Left ventricle myocardium inferior (tissue), 1 donor: ENCODE measurements around the gene SETD3. TPM values are rescaled to one million over a fixed set of nuclear protein-coding genes. Genes with fewer than 3 reads are reported as not detected.

Source experiments
- DNase-seq: peaks from one replicate; pipeline ENCODE4 v3.0.0-alpha.2; 2020
- H3K27ac ChIP-seq: fragments of 200-600 bp; replicated peaks from 2 replicates; pipeline ENCODE4 v1.8.0; 2021
- H3K27me3 ChIP-seq: fragments of 200-600 bp; 2 replicates; pipeline ENCODE4 v1.8.0; 2021; ENCODE audit warnings: low read depth
- H3K36me3 ChIP-seq: fragments of 200-600 bp; 2 replicates; pipeline ENCODE4 v1.8.0; 2021
- H3K4me1 ChIP-seq: fragments of 200-600 bp; 2 replicates; pipeline ENCODE4 v1.8.0; 2021
- H3K4me3 ChIP-seq: fragments of 200-600 bp; 2 replicates; pipeline ENCODE4 v1.8.0; 2021; ENCODE audit warnings: mild to moderate bottlenecking, moderate library complexity
- H3K9me3 ChIP-seq: fragments of 200-600 bp; replicated peaks from 2 replicates; pipeline ENCODE4 v1.8.0; 2021
- intact Hi-C: fragments of 100-400 bp; cut with micrococcal nuclease; formaldehyde crosslinking; loops from one replicate; pipeline ENCODE4 v1.11.0; 2022
- total RNA-seq: library from RNA; stranded (reverse); fragmentation: NEBNext Ultra II Directional; extraction: Animal tissue kit (Norgen Biotek cat#: 25700); gene quantifications from one replicate; pipeline ENCODE4 v1.2.1, GENCODE V29; 2021
- TF ChIP-seq, protein P1 (sequence below): fragments of 200-600 bp; IDR thresholded peaks from 2 replicates; pipeline ENCODE4 v1.8.0; 2021; ENCODE audit warnings: antibody characterized with exemption, mild to moderate bottlenecking, borderline replicate concordance
- donor health status: DM: no; HTN: yes; CAD: no; lungs with severe emphysema.

Gene SETD3
- total RNA-seq, 1 donor from 2014 or later, result 101 TPM

- Histone ChIP-seq H3K4me3 (no peak overlapping the region), H3K27me3 (no peaks in the 10 kb centered on the region), H3K9me3 (peaks cover 7% of the 10 kb centered on the region), H3K27ac (no peak overlapping the region), H3K4me1 (peaks cover 45% of the 10 kb centered on the region), H3K36me3 (peaks cover 37% of the 10 kb centered on the region)
- intact Hi-C loops, result no loop called here
- DNase-seq, result no peak
- TF ChIP-seq, protein P1, sequence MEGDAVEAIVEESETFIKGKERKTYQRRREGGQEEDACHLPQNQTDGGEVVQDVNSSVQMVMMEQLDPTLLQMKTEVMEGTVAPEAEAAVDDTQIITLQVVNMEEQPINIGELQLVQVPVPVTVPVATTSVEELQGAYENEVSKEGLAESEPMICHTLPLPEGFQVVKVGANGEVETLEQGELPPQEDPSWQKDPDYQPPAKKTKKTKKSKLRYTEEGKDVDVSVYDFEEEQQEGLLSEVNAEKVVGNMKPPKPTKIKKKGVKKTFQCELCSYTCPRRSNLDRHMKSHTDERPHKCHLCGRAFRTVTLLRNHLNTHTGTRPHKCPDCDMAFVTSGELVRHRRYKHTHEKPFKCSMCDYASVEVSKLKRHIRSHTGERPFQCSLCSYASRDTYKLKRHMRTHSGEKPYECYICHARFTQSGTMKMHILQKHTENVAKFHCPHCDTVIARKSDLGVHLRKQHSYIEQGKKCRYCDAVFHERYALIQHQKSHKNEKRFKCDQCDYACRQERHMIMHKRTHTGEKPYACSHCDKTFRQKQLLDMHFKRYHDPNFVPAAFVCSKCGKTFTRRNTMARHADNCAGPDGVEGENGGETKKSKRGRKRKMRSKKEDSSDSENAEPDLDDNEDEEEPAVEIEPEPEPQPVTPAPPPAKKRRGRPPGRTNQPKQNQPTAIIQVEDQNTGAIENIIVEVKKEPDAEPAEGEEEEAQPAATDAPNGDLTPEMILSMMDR, result no peak
These were observed 54.4 kb downstream of the SETD3 start for GRCh38 chr14:99426265-99426664.

DNA sequence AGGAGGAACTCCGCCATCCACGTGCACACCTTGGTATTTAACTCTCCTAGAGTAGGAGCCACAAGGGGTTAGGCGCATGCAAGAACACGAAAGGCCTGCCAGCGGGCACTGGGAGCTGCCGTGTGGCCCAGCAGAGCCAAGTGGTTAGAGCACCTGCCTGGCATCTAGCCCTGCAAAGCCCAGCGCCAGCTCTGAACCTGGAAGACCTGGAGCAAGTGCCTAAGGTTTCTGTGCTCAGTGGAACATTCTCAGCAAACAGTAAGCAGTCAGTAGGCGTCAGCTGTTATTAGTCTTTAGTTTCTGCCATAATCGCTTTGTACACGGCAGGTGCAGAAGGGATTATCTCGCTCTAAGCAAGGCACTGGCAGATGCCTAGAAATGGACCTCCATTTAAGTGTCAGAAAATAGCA is 55.4 kb downstream of the SETD3 start:
- Histone ChIP-seq H3K4me1 (peaks cover 35% of the 10 kb centered on the region), H3K36me3 (peaks cover 37% of the 10 kb centered on the region), H3K27me3 (no peaks in the 10 kb centered on the region), H3K9me3 (peaks cover 7% of the 10 kb centered on the region), H3K27ac (no peak overlapping the region), H3K4me3 (no peak overlapping the region)
- DNase-seq, result no peak
- intact Hi-C loops, result no loop called here
- TF ChIP-seq, protein P1, result no peak

- no peak for DNase-seq
- Histone ChIP-seq H3K4me3 (no peak overlapping the region), H3K27ac (no peak overlapping the region), H3K36me3 (peaks cover 33% of the 10 kb centered on the region), H3K27me3 (no peaks in the 10 kb centered on the region), H3K4me1 (peaks cover 29% of the 10 kb centered on the region), H3K9me3 (peaks cover 7% of the 10 kb centered on the region)
- TF ChIP-seq, protein P1, result no peak
- intact Hi-C loops, result no loop called here
These were observed 56.3 kb downstream of the SETD3 start for GRCh38 chr14:99424306-99424877.

DNA sequence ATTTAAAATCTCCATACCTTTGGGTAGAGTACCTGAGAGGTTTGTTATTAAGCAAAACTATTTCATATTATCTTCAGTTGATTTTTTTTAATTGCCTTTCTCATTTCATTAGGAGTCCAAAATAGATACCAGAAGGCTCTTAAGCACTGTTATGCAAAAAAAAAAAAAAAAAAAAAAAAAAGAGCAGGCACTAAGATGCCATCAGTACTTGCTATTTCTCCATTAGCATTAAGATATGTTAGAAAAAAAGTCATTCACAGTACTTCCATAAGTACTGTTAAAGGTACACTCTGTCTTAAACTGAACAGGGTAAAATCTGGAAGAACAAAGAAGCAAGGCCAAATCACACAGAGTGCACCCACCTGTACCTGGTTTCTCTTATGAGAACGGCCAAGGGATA is 57.2 kb downstream of the SETD3 start:
- H3K36me3 ChIP-seq, result peaks cover 23% of the 10 kb centered on the region

GRCh38 chr14:99422228-99423010 is 58.2 kb downstream of the SETD3 start:
- Histone ChIP-seq H3K27ac (no peak overlapping the region), H3K4me3 (no peak overlapping the region), H3K4me1 (peaks cover 29% of the 10 kb centered on the region), H3K9me3 (no peaks in the 10 kb centered on the region), H3K36me3 (peaks cover 13% of the 10 kb centered on the region), H3K27me3 (no peaks in the 10 kb centered on the region)
- TF ChIP-seq, protein P1, result no peak
- intact Hi-C loops, result no loop called here
- no peak for DNase-seq

More for the DNA sequence above, 57.2 kb downstream of the SETD3 start:
- no peak overlapping the region for H3K27ac ChIP-seq
- no peak for DNase-seq
- H3K4me3 ChIP-seq, result no peak overlapping the region
- H3K9me3 ChIP-seq, result peaks cover 1% of the 10 kb centered on the region
- intact Hi-C loops, result no loop called here
- H3K27me3 ChIP-seq, result no peaks in the 10 kb centered on the region
- TF ChIP-seq, protein P1, result no peak
- peaks cover 29% of the 10 kb centered on the region for H3K4me1 ChIP-seq
